OCI-LY1 (cell line): ENCODE measurements around the gene RNF44.

Experiments used
- H2AFZ ChIP-seq: fragments of 200-600 bp; sonication (generic), shearing (Covaris generic); 2 replicates; pipeline ENCODE4 v1.6.0; 2014; ENCODE audit warnings: antibody characterized with exemption, mild to moderate bottlenecking, low read length
- H3F3A ChIP-seq: fragments of 200-600 bp; sonication (generic), shearing (Covaris generic); 2 replicates; pipeline ENCODE4 v1.6.0; 2014; ENCODE audit warnings: mild to moderate bottlenecking, antibody characterized with exemption, low read length, moderate library complexity; ENCODE audit not compliant: insufficient read depth
- H3K27ac ChIP-seq: fragments of 200-600 bp; sonication (generic); 2 replicates; pipeline ENCODE4 v1.5.1; 2014; ENCODE audit warnings: low read length, mixed run types, mild to moderate bottlenecking, low read depth; ENCODE audit not compliant: poor library complexity, severe bottlenecking
- H3K27me3 ChIP-seq: fragments of 200-600 bp; sonication (generic); 2 replicates; pipeline ENCODE4 v1.6.0; 2014; ENCODE audit warnings: antibody characterized with exemption, mild to moderate bottlenecking, low read length, moderate library complexity; ENCODE audit not compliant: insufficient read depth
- H3K36me3 ChIP-seq: fragments of 200-600 bp; sonication (generic); 2 replicates; pipeline ENCODE4 v1.6.1; 2014; ENCODE audit warnings: mild to moderate bottlenecking, antibody characterized with exemption, low read length, moderate library complexity, mixed read lengths; ENCODE audit not compliant: insufficient read depth
- H3K4me1 ChIP-seq: fragments of 200-600 bp; sonication (generic); 2 replicates; pipeline ENCODE4 v1.5.1; 2014; ENCODE audit warnings: mild to moderate bottlenecking, low read length, moderate library complexity; ENCODE audit not compliant: insufficient read depth, severe bottlenecking
- H3K4me2 ChIP-seq: fragments of 200-600 bp; sonication (generic), shearing (Covaris generic); 2 replicates; pipeline ENCODE4 v1.6.1; 2014; ENCODE audit warnings: low read length
- H3K4me3 ChIP-seq: fragments of 200-600 bp; sonication (generic); 2 replicates; pipeline ENCODE4 v1.5.1; 2014; ENCODE audit warnings: low read length, low read depth, mild to moderate bottlenecking, mixed read lengths; ENCODE audit not compliant: poor library complexity, severe bottlenecking
- H3K79me2 ChIP-seq: fragments of 200-600 bp; shearing (Covaris generic); 2 replicates; pipeline ENCODE4 v1.6.1; 2016; ENCODE audit warnings: mixed run types, low read length, mixed read lengths; ENCODE audit not compliant: insufficient read depth
- H3K9ac ChIP-seq: fragments of 200-600 bp; sonication (generic), shearing (Covaris generic); 2 replicates; pipeline ENCODE4 v1.6.1; 2014; ENCODE audit warnings: mild to moderate bottlenecking, low read length, mixed read lengths
- H3K9me2 ChIP-seq: fragments of 200-600 bp; sonication (generic), shearing (Covaris generic); 2 replicates; pipeline ENCODE4 v1.6.1; 2014; ENCODE audit warnings: low read depth, mild to moderate bottlenecking, low read length, mixed read lengths
- H3K9me3 ChIP-seq: fragments of 200-600 bp; shearing (Covaris generic); 2 replicates; pipeline ENCODE4 v1.6.1; 2014; ENCODE audit warnings: low read length, mixed read lengths
- H4K20me1 ChIP-seq: fragments of 200-600 bp; sonication (generic), shearing (Covaris generic); 2 replicates; pipeline ENCODE4 v1.6.0; 2016; ENCODE audit warnings: mild to moderate bottlenecking, low read length; ENCODE audit not compliant: insufficient read depth
- CTCF ChIP-seq: fragments of 200-600 bp; sonication (generic), shearing (Covaris generic); IDR thresholded peaks from 2 replicates; pipeline ENCODE4 v1.5.1; 2017; ENCODE audit warnings: mild to moderate bottlenecking, antibody characterized with exemption, low read length, moderate library complexity, mixed read lengths
- EZH2 ChIP-seq: fragments of 200-600 bp; sonication (generic), shearing (Covaris generic); IDR thresholded peaks from 2 replicates; pipeline ENCODE4 v1.8.0; 2017; ENCODE audit warnings: borderline replicate concordance, mixed run types, mild to moderate bottlenecking, antibody characterized with exemption, low read length, moderate library complexity, mixed read lengths

RNF44 gene

GRCh38 chr5:176573564-176574296, 36.5 kb upstream of the RNF44 start:
- no peaks in the 10 kb centered on the region for H3K36me3 ChIP-seq
- H2AFZ ChIP-seq: no peak overlapping the region
- no peaks in the 10 kb centered on the region for H3F3A ChIP-seq
- no peaks in the 10 kb centered on the region for H3K9me3 ChIP-seq
- no peaks in the 10 kb centered on the region for H3K4me1 ChIP-seq
- H3K4me3 ChIP-seq: no peak overlapping the region
- no peak overlapping the region for H3K4me2 ChIP-seq
- H3K27me3 ChIP-seq: no peaks in the 10 kb centered on the region
- H3K9ac ChIP-seq: no peak overlapping the region
- no peaks in the 10 kb centered on the region for H3K79me2 ChIP-seq
- TF ChIP-seq CTCF (peak; percentile 85), EZH2 (no peak)
- no peaks in the 10 kb centered on the region for H4K20me1 ChIP-seq
- no peak overlapping the region for H3K27ac ChIP-seq
- H3K9me2 ChIP-seq: no peaks in the 10 kb centered on the region

GRCh38 chr5:176570044-176570443, 32.8 kb upstream of the RNF44 start:
- Histone ChIP-seq H3K9me2 (no peaks in the 10 kb centered on the region), H4K20me1 (no peaks in the 10 kb centered on the region), H3K36me3 (no peaks in the 10 kb centered on the region), H2AFZ (no peak overlapping the region), H3K9me3 (0 out of 2 replicates have a peak, but pooled peaks cover 3% of the 10 kb centered on the region), H3K4me3 (no peak overlapping the region), H3K4me1 (no peaks in the 10 kb centered on the region), H3K27ac (no peak overlapping the region), H3K4me2 (no peak overlapping the region), H3K79me2 (no peaks in the 10 kb centered on the region), H3F3A (no peaks in the 10 kb centered on the region), H3K9ac (no peak overlapping the region), H3K27me3 (no peaks in the 10 kb centered on the region; the same call in 1 of the 2 replicates)
- no peak for TF ChIP-seq EZH2
- no peak for TF ChIP-seq CTCF

GRCh38 chr5:176568657-176569056, 31.5 kb upstream of the RNF44 start:
- Histone ChIP-seq H3K4me3 (no peak overlapping the region), H3K4me2 (no peak overlapping the region), H3K79me2 (no peaks in the 10 kb centered on the region), H3K9me3 (0 out of 2 replicates have a peak, but pooled peaks cover 3% of the 10 kb centered on the region), H3K4me1 (no peaks in the 10 kb centered on the region), H3K27me3 (no peaks in the 10 kb centered on the region; the same call in 1 of the 2 replicates), H2AFZ (no peak overlapping the region), H3K36me3 (no peaks in the 10 kb centered on the region), H3K9me2 (no peaks in the 10 kb centered on the region), H3F3A (no peaks in the 10 kb centered on the region), H4K20me1 (no peaks in the 10 kb centered on the region), H3K27ac (no peak overlapping the region), H3K9ac (no peak overlapping the region)
- TF ChIP-seq CTCF (no peak), EZH2 (no peak)
